Spleen (tissue), 11 donors: ENCODE results near the gene LRRC8B. TPM values are rescaled to one million over a fixed set of nuclear protein-coding genes. Genes with fewer than 3 reads are reported as not detected.

Experiments
- DNase-seq: peaks from one replicate; pipeline ENCODE4 v3.0.0-alpha.2; 2020
- H3K27ac ChIP-seq, 8 donors: fragments of 200-600 bp; sonication (generic) in 7 of 8; 1 replicate in 4 of 8; 2 replicates in 4 of 8; pipeline versions ENCODE4 v1.5.0 to v1.8.0; 2016 to 2021; ENCODE audit warnings: inconsistent platforms in 4 of 8, mild to moderate bottlenecking in 4 of 8, moderate library complexity in 1 of 8
- H3K27me3 ChIP-seq, 7 donors: fragments of 200-600 bp; sonication (generic) in 6 of 7; replicated peaks in 1 of 7; 1 replicate in 4 of 7; 2 replicates in 3 of 7; pipeline versions ENCODE4 v1.5.0 to v1.8.0; 2016 to 2021; ENCODE audit warnings: inconsistent platforms in 3 of 7, mild to moderate bottlenecking in 1 of 7
- H3K36me3 ChIP-seq, 6 donors: fragments of 200-600 bp; sonication (generic) in 5 of 6; 1 replicate in 4 of 6; 2 replicates in 2 of 6; pipeline versions ENCODE4 v1.5.0 to v1.8.0; 2016 to 2021; ENCODE audit warnings: inconsistent platforms in 2 of 6
- H3K4me1 ChIP-seq, 6 donors: fragments of 200-600 bp; sonication (generic) in 5 of 6; 1 replicate in 3 of 6; 2 replicates in 3 of 6; pipeline versions ENCODE4 v1.5.0 to v1.8.0; 2016 to 2021; ENCODE audit warnings: inconsistent platforms in 3 of 6
- H3K4me3 ChIP-seq, 8 donors: fragments of 200-600 bp; sonication (generic) in 7 of 8; 1 replicate in 4 of 8; 2 replicates in 4 of 8; pipeline versions ENCODE4 v1.5.0 to v1.8.0; 2016 to 2021; ENCODE audit warnings: inconsistent platforms in 4 of 8, mild to moderate bottlenecking in 4 of 8, moderate library complexity in 2 of 8
- H3K9me3 ChIP-seq, 8 donors: fragments of 200-600 bp; sonication (generic) in 7 of 8; 1 replicate in 4 of 8; 2 replicates in 4 of 8; pipeline versions ENCODE4 v1.5.0 to v1.8.0; 2016 to 2021; ENCODE audit warnings: inconsistent platforms in 4 of 8
- CTCF ChIP-seq, 11 experiments: fragments of 200-600 bp in 7 of 11; fragments of 450-650 bp in 4 of 11; sonication (generic) in 4 of 11; IDR thresholded peaks in 8 of 11; conservative IDR thresholded peaks in 3 of 11; 1 replicate in 7 of 11; 2 replicates in 4 of 11; pipeline versions ENCODE4 v1.4.0 to v1.8.0; 2016 to 2021; ENCODE audit warnings: antibody characterized with exemption in 11 of 11, inconsistent platforms in 4 of 11, mild to moderate bottlenecking in 1 of 11
- POLR2A ChIP-seq, 3 donors: fragments of 450-650 bp; IDR thresholded peaks; one replicate each; pipeline ENCODE4 v1.5.1; 2017; ENCODE audit warnings: antibody characterized with exemption in 3 of 3, mild to moderate bottlenecking in 1 of 3
- POLR2AphosphoS5 ChIP-seq, 3 donors: sonication (generic); formaldehyde crosslinking; IDR thresholded peaks; one replicate each; pipeline ENCODE4 v1.5.1; 2017; ENCODE audit warnings: antibody characterized with exemption in 3 of 3
- WGBS, 5 donors: extraction: QIAGEN DNeasy Blood & Tissue Kit in 3 of 5; methylation state at CpG; one replicate each; pipeline versions ENCODE4 v1.1.5 to v1.1.7; 2013 to 2018; 5-methylcytosine and 5-hydroxymethylcytosine counted together
- intact Hi-C: fragments of 100-400 bp; cut with DNase I; formaldehyde crosslinking; loops from one replicate; pipeline ENCODE4 v1.15.0; 2023; ENCODE audit warnings: low total_unique reads
- polyA plus RNA-seq, 3 donors: library from polyadenylated mRNA; stranded (reverse); fragments of 200-250 nt; gene quantifications; one replicate each; pipeline ENCODE4 v1.2.1, GENCODE V29; 2013
- total RNA-seq, 7 donors: library from RNA; depleted of rRNA in 3 of 7; stranded (reverse); fragments of >200 nt in 3 of 7; fragmentation: NEBNext Ultra II Directional in 4 of 7; extraction: Animal tissue kit (Norgen Biotek cat#: 25700) in 4 of 7; gene quantifications; one replicate each; pipeline versions ENCODE4 v1.1.0 to v1.2.1, GENCODE V29; 2016 to 2021
- donor health status: healthy with polysubstance abuse.
- donor health status: DM: no; HTN: no; CAD: no; lungs with moderate emphysema.
- donor health status: DM: no; HTN: no; CAD: no.
- donor health status: Bipolar disorder and iron deficiency.
- donor health status: healthy.
- donor health status: DM: no; HTN: no; CAD: no.
- donor health status: DM: yes; HTN: yes; CAD: no.

LRRC8B gene
- total and polyA plus RNA-seq, 10 donors, result 1.7 to 22.5 (median 13.1) TPM

- Histone ChIP-seq H3K27ac (no peak overlapping the region), H3K36me3 (peaks cover 0 to 7% (median 0%) of the 10 kb centered on the region in 6 donors), H3K4me1 (peaks cover 0 to 55% (median 14%) of the 10 kb centered on the region in 6 donors), H3K9me3 (no peaks in the 10 kb centered on the region), H3K4me3 (no peak overlapping the region), H3K27me3 (no peaks in the 10 kb centered on the region)
- TF ChIP-seq CTCF (IDR thresholded peaks at IDR 0.05 in 8 of 11, conservative IDR thresholded peaks at IDR 0.05 in 3 of 11) (no peak), POLR2A (IDR thresholded peaks at IDR 0.05) (no peak), POLR2AphosphoS5 (IDR thresholded peaks at IDR 0.05) (no peak)
- intact Hi-C loops, result no loop called here
- DNase-seq, result no peak
These were observed 22.4 kb downstream of the LRRC8B start for GRCh38 chr1:89546934-89547562.

GRCh38 chr1:89547563-89548116 lies 23.0 kb downstream of the LRRC8B start:
- 54 to 68% (median 61%) methylated on average over 2 of the region's 2 CpGs for WGBS, 5 donors

GRCh38 chr1:89548122-89548857 lies 23.7 kb downstream of the LRRC8B start:
- H3K9me3 ChIP-seq, result no peaks in the 10 kb centered on the region
- H3K27ac ChIP-seq, result no peak overlapping the region
- H3K4me3 ChIP-seq, result no peak overlapping the region
- H3K36me3 ChIP-seq, result peaks cover 0 to 7% (median 0%) of the 10 kb centered on the region in 6 donors
- 87 to 93% (median 90%) methylated on average over 2 of the region's 2 CpGs for WGBS, 5 donors
- no peak for DNase-seq
- TF ChIP-seq CTCF (IDR thresholded peaks at IDR 0.05 in 8 of 11, conservative IDR thresholded peaks at IDR 0.05 in 3 of 11) (no peak), POLR2A (IDR thresholded peaks at IDR 0.05) (no peak), POLR2AphosphoS5 (IDR thresholded peaks at IDR 0.05) (no peak)
- peaks cover 10 to 67% (median 26%) of the 10 kb centered on the region in 6 donors for H3K4me1 ChIP-seq
- intact Hi-C loops, result no loop called here
- no peaks in the 10 kb centered on the region for H3K27me3 ChIP-seq

More at GRCh38 chr1:89547563-89548116, 23.0 kb downstream of the LRRC8B start:
- H3K4me1 ChIP-seq, result peaks cover 6 to 61% (median 20%) of the 10 kb centered on the region in 6 donors
- H3K36me3 ChIP-seq, result peaks cover 0 to 7% (median 0%) of the 10 kb centered on the region in 6 donors
- H3K9me3 ChIP-seq, result no peaks in the 10 kb centered on the region
- no peak overlapping the region for H3K4me3 ChIP-seq
- H3K27me3 ChIP-seq, result no peaks in the 10 kb centered on the region
- no peak overlapping the region for H3K27ac ChIP-seq
- intact Hi-C loops, result no loop called here
- no peak for TF ChIP-seq POLR2AphosphoS5 (IDR thresholded peaks at IDR 0.05)
- no peak for TF ChIP-seq CTCF (IDR thresholded peaks at IDR 0.05 in 8 of 11, conservative IDR thresholded peaks at IDR 0.05 in 3 of 11)
- DNase-seq, result no peak

GRCh38 chr1:89550995-89551394 lies 26.4 kb downstream of the LRRC8B start:
- 90 to 97% (median 93%) methylated on average over 5 of the region's 5 CpGs for WGBS, 5 donors
- intact Hi-C loops, result no loop called here
- no peak for TF ChIP-seq POLR2A (IDR thresholded peaks at IDR 0.05)
- no peak for TF ChIP-seq POLR2AphosphoS5 (IDR thresholded peaks at IDR 0.05)
- TF ChIP-seq CTCF (IDR thresholded peaks at IDR 0.05 in 8 of 11, conservative IDR thresholded peaks at IDR 0.05 in 3 of 11), result no peak
- Histone ChIP-seq H3K9me3 (no peaks in the 10 kb centered on the region), H3K36me3 (peaks cover 0 to 7% (median 0%) of the 10 kb centered on the region in 6 donors), H3K4me3 (no peak overlapping the region), H3K27ac (no peak overlapping the region), H3K4me1 (peaks cover 10 to 71% (median 21%) of the 10 kb centered on the region in 6 donors), H3K27me3 (no peaks in the 10 kb centered on the region)
- no peak for DNase-seq
